Sigmoid colon (tissue), 7 donors: ENCODE measurements around the gene CENATAC. TPM values are rescaled to one million over a fixed set of nuclear protein-coding genes. Genes with fewer than 3 reads are reported as not detected.

Source experiments
- DNase-seq: peaks from one replicate; pipeline ENCODE4 v3.0.0-alpha.2; 2019
- H3K27ac ChIP-seq, 4 donors: fragments of 200-600 bp; sonication (generic); one replicate each; pipeline ENCODE4 v1.5.1; 2016 to 2019; ENCODE audit warnings: mild to moderate bottlenecking in 1 of 4
- H3K27me3 ChIP-seq, 3 donors: fragments of 200-600 bp; sonication (generic); one replicate each; pipeline ENCODE4 v1.5.1; 2019; ENCODE audit warnings: mild to moderate bottlenecking in 1 of 3
- H3K36me3 ChIP-seq, 4 donors: fragments of 200-600 bp; sonication (generic); one replicate each; pipeline ENCODE4 v1.5.1; 2016 to 2019
- H3K4me1 ChIP-seq, 4 donors: fragments of 200-600 bp; sonication (generic); one replicate each; pipeline ENCODE4 v1.5.1; 2017 to 2019
- H3K4me3 ChIP-seq, 4 donors: fragments of 200-600 bp; sonication (generic); one replicate each; pipeline ENCODE4 v1.5.1; 2017 to 2019; ENCODE audit warnings: mild to moderate bottlenecking in 2 of 4, moderate library complexity in 1 of 4
- H3K9me3 ChIP-seq, 4 donors: fragments of 200-600 bp in 3 of 4; sonication (generic) in 3 of 4; one replicate each; pipeline versions ENCODE4 v1.5.1 to v1.6.1; 2013 to 2019
- EP300 ChIP-seq, 4 donors: sonication (generic); formaldehyde crosslinking; IDR thresholded peaks; one replicate each; pipeline ENCODE4 v1.6.1; 2017; ENCODE audit warnings: antibody characterized with exemption in 4 of 4
- POLR2A ChIP-seq, 2 donors: fragments of 450-650 bp; IDR thresholded peaks; one replicate each; pipeline ENCODE4 v1.6.1; 2016; ENCODE audit warnings: antibody characterized with exemption in 2 of 2, mild to moderate bottlenecking in 2 of 2, moderate library complexity in 2 of 2
- POLR2AphosphoS5 ChIP-seq, 4 donors: sonication (generic); formaldehyde crosslinking; IDR thresholded peaks; one replicate each; pipeline ENCODE4 v1.6.1; 2017; ENCODE audit warnings: antibody characterized with exemption in 4 of 4
- WGBS, 2 donors: extraction: QIAGEN DNeasy Blood & Tissue Kit; methylation state at CpG; one replicate each; pipeline ENCODE4 v1.1.7; 2013; 5-methylcytosine and 5-hydroxymethylcytosine counted together
- intact Hi-C: fragments of 100-400 bp; cut with DNase I; formaldehyde crosslinking; loops from one replicate; pipeline ENCODE4 v1.15.1; 2023
- polyA plus RNA-seq, 3 donors: library from polyadenylated mRNA; stranded (reverse); fragments of 200-250 nt; gene quantifications; one replicate each; pipeline ENCODE4 v1.2.3, GENCODE V29; 2013
- total RNA-seq, 4 donors: library from RNA; depleted of rRNA; stranded (reverse); fragments of >200 nt; gene quantifications; one replicate each; pipeline ENCODE4 v1.1.0, GENCODE V29; 2016
- TF ChIP-seq, protein P1 (sequence below), 4 experiments: fragments of 450-650 bp in 3 of 4; fragments of 200-600 bp in 1 of 4; IDR thresholded peaks; one replicate each; pipeline ENCODE4 v1.5.1; 2016 to 2019; ENCODE audit warnings: antibody characterized with exemption in 4 of 4, mild to moderate bottlenecking in 3 of 4, moderate library complexity in 2 of 4
- donor health status: healthy with polysubstance abuse.
- donor health status: Bipolar disorder and iron deficiency.
- donor health status: healthy.

Gene CENATAC
- total and polyA plus RNA-seq, 7 donors = 5.3 to 60.5 (median 29.6) TPM

DNA sequence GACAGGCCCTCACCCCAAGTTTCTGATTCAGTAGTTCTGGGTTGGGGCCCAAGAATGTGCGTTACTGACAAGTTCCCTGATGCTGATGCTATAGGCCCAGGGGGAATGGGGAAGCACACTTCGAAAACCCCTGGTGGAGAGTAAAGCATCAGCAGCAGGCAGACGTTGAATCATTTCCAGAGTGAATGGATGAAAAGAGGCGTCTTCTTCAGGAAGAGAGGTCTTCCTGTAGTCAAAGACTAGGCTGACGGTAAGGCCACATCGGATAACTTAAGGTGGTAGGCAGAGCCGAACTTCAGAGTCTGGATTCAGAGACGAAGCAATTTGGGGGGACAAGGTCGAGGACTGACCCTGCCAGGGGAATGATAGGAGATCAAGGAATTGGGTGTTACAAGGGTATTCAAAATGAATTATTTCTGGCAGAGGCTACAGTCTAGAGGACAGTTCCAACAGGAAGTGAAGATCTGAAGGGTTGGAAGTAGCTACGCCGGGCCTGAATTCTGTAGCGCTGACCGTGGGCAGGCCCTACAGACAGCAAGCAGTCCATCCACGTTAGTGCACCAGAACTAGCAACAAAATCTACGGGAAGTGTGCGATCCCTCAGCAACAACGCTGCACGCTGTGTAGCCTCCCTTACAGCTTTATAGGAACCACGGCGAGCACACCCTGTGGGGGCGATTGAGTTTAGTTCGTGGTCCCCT, 862 bp upstream of the CENATAC start:
- WGBS, 2 donors = 16 to 33% methylated on average over 22 of the region's 22 CpGs
- H3K27ac ChIP-seq = peak overlapping the region; percentile 86 to 94 (median 90)
- H3K36me3 ChIP-seq = peaks cover 0 to 28% (median 12%) of the 10 kb centered on the region in 4 donors
- no peaks in the 10 kb centered on the region for H3K27me3 ChIP-seq
- no peaks in the 10 kb centered on the region for H3K9me3 ChIP-seq
- intact Hi-C loops = no loop called here
- H3K4me1 ChIP-seq = peaks cover 0 to 31% (median 19%) of the 10 kb centered on the region in 4 donors
- no peak for TF ChIP-seq POLR2AphosphoS5 (IDR thresholded peaks at IDR 0.05)
- TF ChIP-seq, protein P1, sequence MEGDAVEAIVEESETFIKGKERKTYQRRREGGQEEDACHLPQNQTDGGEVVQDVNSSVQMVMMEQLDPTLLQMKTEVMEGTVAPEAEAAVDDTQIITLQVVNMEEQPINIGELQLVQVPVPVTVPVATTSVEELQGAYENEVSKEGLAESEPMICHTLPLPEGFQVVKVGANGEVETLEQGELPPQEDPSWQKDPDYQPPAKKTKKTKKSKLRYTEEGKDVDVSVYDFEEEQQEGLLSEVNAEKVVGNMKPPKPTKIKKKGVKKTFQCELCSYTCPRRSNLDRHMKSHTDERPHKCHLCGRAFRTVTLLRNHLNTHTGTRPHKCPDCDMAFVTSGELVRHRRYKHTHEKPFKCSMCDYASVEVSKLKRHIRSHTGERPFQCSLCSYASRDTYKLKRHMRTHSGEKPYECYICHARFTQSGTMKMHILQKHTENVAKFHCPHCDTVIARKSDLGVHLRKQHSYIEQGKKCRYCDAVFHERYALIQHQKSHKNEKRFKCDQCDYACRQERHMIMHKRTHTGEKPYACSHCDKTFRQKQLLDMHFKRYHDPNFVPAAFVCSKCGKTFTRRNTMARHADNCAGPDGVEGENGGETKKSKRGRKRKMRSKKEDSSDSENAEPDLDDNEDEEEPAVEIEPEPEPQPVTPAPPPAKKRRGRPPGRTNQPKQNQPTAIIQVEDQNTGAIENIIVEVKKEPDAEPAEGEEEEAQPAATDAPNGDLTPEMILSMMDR (IDR thresholded peaks at IDR 0.05) = peak in 1 of 4 experiments; percentile 14
- no peak for TF ChIP-seq POLR2A (IDR thresholded peaks at IDR 0.05)
- no peak for TF ChIP-seq EP300 (IDR thresholded peaks at IDR 0.05)
- peak overlapping the region; percentile 62 to 96 (median 84) for H3K4me3 ChIP-seq
- DNase-seq = no peak

DNA sequence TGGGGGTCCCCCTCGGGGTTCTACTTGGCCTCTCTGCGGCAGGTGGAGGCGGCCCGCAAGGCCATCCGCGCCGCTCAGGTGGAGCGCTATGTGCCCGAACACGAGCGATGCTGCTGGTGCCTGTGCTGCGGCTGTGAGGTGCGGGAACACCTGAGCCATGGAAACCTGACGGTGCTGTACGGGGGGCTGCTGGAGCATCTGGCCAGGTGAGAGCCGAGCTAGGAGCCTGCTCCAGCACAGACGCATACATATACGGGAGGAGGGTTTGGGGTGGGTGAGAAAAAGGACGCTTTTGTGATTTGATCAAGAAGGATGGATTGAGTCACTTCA, 415 bp downstream of the CENATAC start:
- Histone ChIP-seq H3K27me3 (no peaks in the 10 kb centered on the region), H3K36me3 (peaks cover 0 to 40% (median 15%) of the 10 kb centered on the region in 4 donors), H3K4me3 (peak overlapping the region; percentile 62 to 96 (median 84)), H3K4me1 (peaks cover 0 to 31% (median 19%) of the 10 kb centered on the region in 4 donors), H3K27ac (peak overlapping the region; percentile 86 to 94 (median 90)), H3K9me3 (no peaks in the 10 kb centered on the region)
- TF ChIP-seq, protein P1 (IDR thresholded peaks at IDR 0.05) = no peak
- no peak for TF ChIP-seq POLR2A (IDR thresholded peaks at IDR 0.05)
- TF ChIP-seq POLR2AphosphoS5 (IDR thresholded peaks at IDR 0.05) = no peak
- TF ChIP-seq EP300 (IDR thresholded peaks at IDR 0.05) = no peak
- DNase-seq = no peak
- 1 to 4% methylated on average over 19 of the region's 19 CpGs for WGBS, 2 donors
- intact Hi-C loops = no loop called here

DNA sequence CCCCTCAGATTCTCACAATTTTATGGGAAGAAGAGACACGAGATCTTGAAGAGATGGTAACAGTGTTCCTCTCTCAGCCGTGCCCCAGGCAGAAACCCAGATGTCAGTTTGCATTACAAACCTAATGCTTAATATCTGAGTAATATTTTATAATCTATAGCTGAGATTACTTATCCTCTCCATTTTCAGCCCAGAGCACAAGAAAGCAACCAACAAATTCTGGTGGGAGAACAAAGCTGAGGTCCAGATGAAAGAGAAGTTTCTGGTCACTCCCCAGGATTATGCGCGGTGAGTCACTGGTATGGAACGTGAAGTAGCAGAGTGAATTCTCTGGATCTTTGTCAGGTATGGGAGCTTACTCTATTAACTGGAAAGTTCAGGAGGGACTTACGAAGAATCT, 884 bp downstream of the CENATAC start:
- Histone ChIP-seq H3K4me3 (peak overlapping the region; percentile 62 to 96 (median 84)), H3K9me3 (no peaks in the 10 kb centered on the region), H3K27ac (peak overlapping the region; percentile 86 to 94 (median 90)), H3K4me1 (peaks cover 0 to 31% (median 19%) of the 10 kb centered on the region in 4 donors), H3K36me3 (peaks cover 0 to 44% (median 15%) of the 10 kb centered on the region in 4 donors), H3K27me3 (no peaks in the 10 kb centered on the region)
- DNase-seq = no peak
- TF ChIP-seq EP300 (IDR thresholded peaks at IDR 0.05) = no peak
- TF ChIP-seq POLR2A (IDR thresholded peaks at IDR 0.05) = no peak
- TF ChIP-seq, protein P1 (IDR thresholded peaks at IDR 0.05) = no peak
- no peak for TF ChIP-seq POLR2AphosphoS5 (IDR thresholded peaks at IDR 0.05)
- intact Hi-C loops = no loop called here
- WGBS, 2 donors = 57 to 70% methylated on average over 6 of the region's 6 CpGs

DNA sequence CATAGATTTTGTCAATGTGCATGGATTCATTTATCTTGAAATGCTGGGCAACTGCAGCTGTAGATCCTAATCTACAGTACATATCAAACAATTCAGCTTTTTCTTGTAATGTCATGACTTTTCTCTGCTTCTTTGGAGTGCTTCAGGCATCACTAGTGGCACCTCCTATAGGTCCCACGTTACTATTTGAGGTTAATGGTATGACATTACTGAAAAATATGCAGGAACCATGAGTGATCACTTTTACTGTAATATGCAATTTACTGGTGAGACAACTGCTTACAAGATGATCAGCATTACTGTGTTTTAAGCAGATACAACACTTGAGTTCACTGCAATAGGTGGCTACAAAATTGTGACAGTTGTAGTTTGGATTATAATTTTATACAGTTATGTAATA, 3.0 kb downstream of the CENATAC start:
- peaks cover 0 to 31% (median 19%) of the 10 kb centered on the region in 4 donors for H3K4me1 ChIP-seq
- DNase-seq = no peak
- H3K27me3 ChIP-seq = no peaks in the 10 kb centered on the region
- H3K36me3 ChIP-seq = peaks cover 6 to 61% (median 19%) of the 10 kb centered on the region in 4 donors
- TF ChIP-seq POLR2AphosphoS5 (IDR thresholded peaks at IDR 0.05) (no peak), POLR2A (IDR thresholded peaks at IDR 0.05) (no peak), EP300 (IDR thresholded peaks at IDR 0.05) (no peak)
- TF ChIP-seq, protein P1 (IDR thresholded peaks at IDR 0.05) = no peak
- H3K27ac ChIP-seq = no peak overlapping the region
- no peaks in the 10 kb centered on the region for H3K9me3 ChIP-seq
- H3K4me3 ChIP-seq = no peak overlapping the region
- intact Hi-C loops = no loop called here
- WGBS, 2 donors = 67 to 70% methylated on average over 1 of the region's 1 CpG
